Mucosa of rectum (tissue), 2 donors: Measurements from ENCODE around the gene MANSC1.
A peak's percentile ranks its signal among the peaks of the same experiment; 100 is the strongest.

ENCODE experiments used
- H3K27ac ChIP-seq, 2 donors: one replicate each; pipeline ENCODE4 v1.7.0; 2013; ENCODE audit warnings: inconsistent platforms in 2 of 2, low read depth in 2 of 2, low read length in 2 of 2
- H3K27me3 ChIP-seq, 2 donors: one replicate each; pipeline ENCODE4 v1.7.0; 2013; ENCODE audit warnings: low read length in 2 of 2; ENCODE audit not compliant: control insufficient read depth in 2 of 2, insufficient read depth in 2 of 2
- H3K36me3 ChIP-seq, 2 donors: one replicate each; pipeline ENCODE4 v1.7.0; 2013; ENCODE audit warnings: low read length in 2 of 2; ENCODE audit not compliant: control insufficient read depth in 2 of 2, insufficient read depth in 2 of 2
- H3K4me1 ChIP-seq, 2 donors: one replicate each; pipeline ENCODE4 v1.7.0; 2013; ENCODE audit warnings: low read length in 2 of 2, mild to moderate bottlenecking in 1 of 2; ENCODE audit not compliant: control insufficient read depth in 2 of 2, insufficient read depth in 2 of 2
- H3K4me3 ChIP-seq, 2 donors: one replicate each; pipeline ENCODE4 v1.7.0; 2013; ENCODE audit warnings: low read length in 2 of 2
- H3K9ac ChIP-seq, 2 donors: one replicate each; pipeline ENCODE4 v1.7.0; 2013; ENCODE audit warnings: low read length in 2 of 2, low read depth in 1 of 2, mild to moderate bottlenecking in 1 of 2
- H3K9me3 ChIP-seq, 2 donors: one replicate each; pipeline ENCODE4 v1.7.0; 2013; ENCODE audit warnings: low read length in 2 of 2; ENCODE audit not compliant: control insufficient read depth in 2 of 2
- donor health status: healthy.
- donor health status: Normal muscosa, but diverticular disease.

Gene MANSC1

GRCh38 chr12:12381982-12382381 is 31.9 kb upstream of the MANSC1 start:
- peaks cover 14 to 18% of the 10 kb centered on the region in 2 donors for H3K4me1 ChIP-seq
- no peak overlapping the region for H3K9ac ChIP-seq
- H3K9me3 ChIP-seq = no peaks in the 10 kb centered on the region
- H3K4me3 ChIP-seq = no peak overlapping the region
- H3K27me3 ChIP-seq = no peaks in the 10 kb centered on the region
- H3K27ac ChIP-seq = no peak overlapping the region
- H3K36me3 ChIP-seq = peaks cover 0 to 2% of the 10 kb centered on the region in 2 donors

- Histone ChIP-seq H3K9me3 (no peaks in the 10 kb centered on the region), H3K4me3 (no peak overlapping the region), H3K27me3 (no peaks in the 10 kb centered on the region), H3K27ac (no peak overlapping the region), H3K4me1 (peaks cover 14 to 20% of the 10 kb centered on the region in 2 donors), H3K9ac (no peak overlapping the region), H3K36me3 (peaks cover 0 to 2% of the 10 kb centered on the region in 2 donors)
Measured at GRCh38 chr12:12380949-12381593, 31.0 kb upstream of the MANSC1 start.

GRCh38 chr12:12379831-12380730 is 30.0 kb upstream of the MANSC1 start:
- Histone ChIP-seq H3K4me3 (no peak overlapping the region), H3K27me3 (no peaks in the 10 kb centered on the region), H3K36me3 (peaks cover 0 to 2% of the 10 kb centered on the region in 2 donors), H3K27ac (peak overlapping the region; percentile 72 to 76), H3K9me3 (no peaks in the 10 kb centered on the region), H3K4me1 (peaks cover 13 to 19% of the 10 kb centered on the region in 2 donors), H3K9ac (peak overlapping the region; percentile 8 to 10)

- Histone ChIP-seq H3K27me3 (no peaks in the 10 kb centered on the region), H3K9me3 (no peaks in the 10 kb centered on the region), H3K9ac (no peak overlapping the region), H3K4me1 (peaks cover 8 to 10% of the 10 kb centered on the region in 2 donors), H3K36me3 (peaks cover 0 to 2% of the 10 kb centered on the region in 2 donors), H3K27ac (no peak overlapping the region), H3K4me3 (no peak overlapping the region)
Measured at GRCh38 chr12:12378616-12379015, 28.6 kb upstream of the MANSC1 start.

- Histone ChIP-seq H3K4me3 (no peak overlapping the region), H3K9me3 (no peaks in the 10 kb centered on the region), H3K4me1 (peaks cover 8 to 13% of the 10 kb centered on the region in 2 donors), H3K27ac (no peak overlapping the region), H3K27me3 (no peaks in the 10 kb centered on the region), H3K9ac (no peak overlapping the region), H3K36me3 (no peaks in the 10 kb centered on the region)
Measured at GRCh38 chr12:12376646-12377448, 26.8 kb upstream of the MANSC1 start.

GRCh38 chr12:12372946-12373722 is 23.1 kb upstream of the MANSC1 start:
- Histone ChIP-seq H3K36me3 (no peaks in the 10 kb centered on the region), H3K4me1 (peaks cover 0 to 6% of the 10 kb centered on the region in 2 donors), H3K9ac (no peak overlapping the region), H3K27me3 (no peaks in the 10 kb centered on the region), H3K4me3 (no peak overlapping the region), H3K9me3 (no peaks in the 10 kb centered on the region), H3K27ac (peak overlapping the region in 1 of 2 donors; percentile 74)

GRCh38 chr12:12367482-12367998 is 17.5 kb upstream of the MANSC1 start:
- H3K4me3 ChIP-seq = no peak overlapping the region
- H3K27ac ChIP-seq = no peak overlapping the region
- no peaks in the 10 kb centered on the region for H3K9me3 ChIP-seq

GRCh38 chr12:12366701-12367481 is 16.8 kb upstream of the MANSC1 start:
- H3K4me3 ChIP-seq = no peak overlapping the region
- H3K4me1 ChIP-seq = no peaks in the 10 kb centered on the region
- H3K9ac ChIP-seq = no peak overlapping the region
- no peak overlapping the region for H3K27ac ChIP-seq
- no peaks in the 10 kb centered on the region for H3K36me3 ChIP-seq
- no peaks in the 10 kb centered on the region for H3K27me3 ChIP-seq
- H3K9me3 ChIP-seq = no peaks in the 10 kb centered on the region

More at GRCh38 chr12:12367482-12367998, 17.5 kb upstream of the MANSC1 start:
- Histone ChIP-seq H3K36me3 (no peaks in the 10 kb centered on the region), H3K27me3 (no peaks in the 10 kb centered on the region), H3K4me1 (no peaks in the 10 kb centered on the region), H3K9ac (no peak overlapping the region)
